NOMO-1 treated with dmso at 0.1 percent for 144 hours (cell line): ENCODE measurements around the gene SLC2A5.
"Not testable (repeated sequence)": the region's sequence is repeated elsewhere in the genome, so short reads cannot be mapped to it uniquely, and the experiment has no call there.

Experiments used
- DNase-seq: peaks from one replicate; lab custom pipeline; 2025; ENCODE audit not compliant: unreplicated experiment; lab: John Stamatoyannopoulos, UW

SLC2A5 gene

GRCh38 chr1:9008236-9008635, 61.2 kb downstream of the SLC2A5 start:
- DNase-seq: no peak

GRCh38 chr1:9006956-9007615, 62.3 kb downstream of the SLC2A5 start:
- no peak for DNase-seq

- DNase-seq: no peak
Observed at GRCh38 chr1:9005395-9005708, 64.1 kb downstream of the SLC2A5 start.

GRCh38 chr1:9004700-9005394, 64.6 kb downstream of the SLC2A5 start:
- DNase-seq: peak; percentile 68

- DNase-seq: no peak
Observed at GRCh38 chr1:9004031-9004699, 65.3 kb downstream of the SLC2A5 start.

GRCh38 chr1:9002215-9002560, 67.2 kb downstream of the SLC2A5 start:
- DNase-seq: not testable (repeated sequence)

GRCh38 chr1:9001534-9002214, 67.8 kb downstream of the SLC2A5 start:
- not testable (repeated sequence) for DNase-seq

- DNase-seq: not testable (repeated sequence)
Observed at GRCh38 chr1:8993962-8994675, 75.3 kb downstream of the SLC2A5 start.

- DNase-seq: no peak
Observed at GRCh38 chr1:8992936-8993687, 76.3 kb downstream of the SLC2A5 start.

GRCh38 chr1:8989821-8990220, 79.6 kb downstream of the SLC2A5 start:
- no peak for DNase-seq

- DNase-seq: no peak
Observed at GRCh38 chr1:8989061-8989460, 80.4 kb downstream of the SLC2A5 start.

- DNase-seq: no peak
Observed at GRCh38 chr1:8988618-8988967, 80.8 kb downstream of the SLC2A5 start.

- peak; percentile 12 for DNase-seq
Observed at GRCh38 chr1:8987881-8988617, 81.4 kb downstream of the SLC2A5 start.

GRCh38 chr1:8986814-8987190, 82.6 kb downstream of the SLC2A5 start:
- no peak for DNase-seq

GRCh38 chr1:8985915-8986813, 83.3 kb downstream of the SLC2A5 start:
- DNase-seq: no peak
